ENCODE data around the gene HDAC9.
A peak's percentile ranks its signal among the peaks of the same experiment; 100 is the strongest.

The HDAC9 gene

GRCh38 chr7:18473119-18473518 lies 22.4 kb upstream of the HDAC9 start:
- Mint-ChIP-seq H3K9me3 (no peaks in the 10 kb centered on the region), H3K27ac (no peak overlapping the region), H3K4me1 (ENCODE audit: low read depth) (no peaks in the 10 kb centered on the region), H3K27me3 (no peaks in the 10 kb centered on the region), H3K36me3 (ENCODE audit: low read depth) (no peaks in the 10 kb centered on the region), H3K4me3 (no peak overlapping the region)

GRCh38 chr7:18474944-18475343 lies 20.6 kb upstream of the HDAC9 start:
- no peaks in the 10 kb centered on the region for H3K4me1 Mint-ChIP-seq (ENCODE audit: low read depth)
- H3K4me3 Mint-ChIP-seq, result no peak overlapping the region
- H3K27me3 Mint-ChIP-seq, result no peaks in the 10 kb centered on the region
- H3K36me3 Mint-ChIP-seq (ENCODE audit: low read depth), result no peaks in the 10 kb centered on the region
- H3K9me3 Mint-ChIP-seq, result no peaks in the 10 kb centered on the region
- no peak overlapping the region for H3K27ac Mint-ChIP-seq

- no peak overlapping the region for H3K4me3 Mint-ChIP-seq
- no peaks in the 10 kb centered on the region for H3K9me3 Mint-ChIP-seq
- no peaks in the 10 kb centered on the region for H3K4me1 Mint-ChIP-seq (ENCODE audit: low read depth)
- H3K27me3 Mint-ChIP-seq, result no peaks in the 10 kb centered on the region
- H3K36me3 Mint-ChIP-seq (ENCODE audit: low read depth), result no peaks in the 10 kb centered on the region
- H3K27ac Mint-ChIP-seq, result no peak overlapping the region
These were observed 20.1 kb upstream of the HDAC9 start for GRCh38 chr7:18475488-18475887.

GRCh38 chr7:18481776-18482175 lies 13.8 kb upstream of the HDAC9 start:
- H3K36me3 Mint-ChIP-seq (ENCODE audit: low read depth), result no peaks in the 10 kb centered on the region
- H3K27ac Mint-ChIP-seq, result no peak overlapping the region
- H3K4me3 Mint-ChIP-seq, result no peak overlapping the region
- H3K4me1 Mint-ChIP-seq (ENCODE audit: low read depth), result peaks cover 3% of the 10 kb centered on the region
- no peaks in the 10 kb centered on the region for H3K9me3 Mint-ChIP-seq
- no peaks in the 10 kb centered on the region for H3K27me3 Mint-ChIP-seq

- Mint-ChIP-seq H3K27ac (no peak overlapping the region), H3K4me1 (ENCODE audit: low read depth) (no peaks in the 10 kb centered on the region), H3K9me3 (no peaks in the 10 kb centered on the region), H3K4me3 (no peak overlapping the region), H3K27me3 (no peaks in the 10 kb centered on the region), H3K36me3 (ENCODE audit: low read depth) (peaks cover 3% of the 10 kb centered on the region)
These were observed 7.5 kb upstream of the HDAC9 start for GRCh38 chr7:18488049-18488448.

GRCh38 chr7:18489624-18490023 lies 5.9 kb upstream of the HDAC9 start:
- Mint-ChIP-seq H3K9me3 (no peaks in the 10 kb centered on the region), H3K27ac (no peak overlapping the region), H3K36me3 (ENCODE audit: low read depth) (peaks cover 3% of the 10 kb centered on the region), H3K27me3 (peaks cover 4% of the 10 kb centered on the region), H3K4me1 (ENCODE audit: low read depth) (peaks cover 1% of the 10 kb centered on the region), H3K4me3 (no peak overlapping the region)

- Mint-ChIP-seq H3K4me3 (no peak overlapping the region), H3K9me3 (no peaks in the 10 kb centered on the region), H3K27ac (no peak overlapping the region), H3K27me3 (peaks cover 4% of the 10 kb centered on the region), H3K4me1 (ENCODE audit: low read depth) (peaks cover 21% of the 10 kb centered on the region), H3K36me3 (ENCODE audit: low read depth) (peaks cover 3% of the 10 kb centered on the region)
These were observed 3.7 kb upstream of the HDAC9 start for GRCh38 chr7:18491871-18492270.

GRCh38 chr7:18494406-18494805 lies 1.1 kb upstream of the HDAC9 start:
- Mint-ChIP-seq H3K4me1 (ENCODE audit: low read depth) (peaks cover 25% of the 10 kb centered on the region), H3K27me3 (peaks cover 4% of the 10 kb centered on the region), H3K4me3 (no peak overlapping the region), H3K9me3 (no peaks in the 10 kb centered on the region), H3K36me3 (ENCODE audit: low read depth) (peaks cover 3% of the 10 kb centered on the region), H3K27ac (no peak overlapping the region)

- H3K4me3 Mint-ChIP-seq, result peak overlapping the region; percentile 73
- H3K27ac Mint-ChIP-seq, result peak overlapping the region; percentile 74
- peaks cover 3% of the 10 kb centered on the region for H3K36me3 Mint-ChIP-seq (ENCODE audit: low read depth)
- peaks cover 25% of the 10 kb centered on the region for H3K4me1 Mint-ChIP-seq (ENCODE audit: low read depth)
- no peaks in the 10 kb centered on the region for H3K9me3 Mint-ChIP-seq
- peaks cover 4% of the 10 kb centered on the region for H3K27me3 Mint-ChIP-seq
These were observed 634 bp upstream of the HDAC9 start for GRCh38 chr7:18494821-18495408.

GRCh38 chr7:18496341-18496700 lies 772 bp downstream of the HDAC9 start:
- Mint-ChIP-seq H3K4me3 (peak overlapping the region; percentile 73), H3K27ac (peak overlapping the region; percentile 74), H3K9me3 (no peaks in the 10 kb centered on the region), H3K4me1 (ENCODE audit: low read depth) (peaks cover 29% of the 10 kb centered on the region), H3K27me3 (peaks cover 4% of the 10 kb centered on the region), H3K36me3 (ENCODE audit: low read depth) (peaks cover 3% of the 10 kb centered on the region)

- H3K36me3 Mint-ChIP-seq (ENCODE audit: low read depth), result no peaks in the 10 kb centered on the region
- no peaks in the 10 kb centered on the region for H3K9me3 Mint-ChIP-seq
- H3K4me3 Mint-ChIP-seq, result peak overlapping the region; percentile 73
- peak overlapping the region; percentile 46 for H3K27ac Mint-ChIP-seq
- peaks cover 29% of the 10 kb centered on the region for H3K4me1 Mint-ChIP-seq (ENCODE audit: low read depth)
- peaks cover 4% of the 10 kb centered on the region for H3K27me3 Mint-ChIP-seq
These were observed 1.5 kb downstream of the HDAC9 start for GRCh38 chr7:18497082-18497481.

GRCh38 chr7:18497800-18498199 lies 2.3 kb downstream of the HDAC9 start:
- Mint-ChIP-seq H3K27ac (no peak overlapping the region), H3K9me3 (no peaks in the 10 kb centered on the region), H3K4me1 (ENCODE audit: low read depth) (peaks cover 29% of the 10 kb centered on the region), H3K4me3 (peak overlapping the region; percentile 73), H3K27me3 (peaks cover 4% of the 10 kb centered on the region), H3K36me3 (ENCODE audit: low read depth) (no peaks in the 10 kb centered on the region)

- Mint-ChIP-seq H3K4me3 (peak overlapping the region; percentile 73), H3K27me3 (peaks cover 4% of the 10 kb centered on the region), H3K9me3 (no peaks in the 10 kb centered on the region), H3K36me3 (ENCODE audit: low read depth) (no peaks in the 10 kb centered on the region), H3K4me1 (ENCODE audit: low read depth) (peaks cover 32% of the 10 kb centered on the region), H3K27ac (no peak overlapping the region)
These were observed 2.8 kb downstream of the HDAC9 start for GRCh38 chr7:18498341-18498740.

- no peak overlapping the region for H3K4me3 Mint-ChIP-seq
- H3K4me1 Mint-ChIP-seq (ENCODE audit: low read depth), result peaks cover 39% of the 10 kb centered on the region
- H3K36me3 Mint-ChIP-seq (ENCODE audit: low read depth), result no peaks in the 10 kb centered on the region
- H3K9me3 Mint-ChIP-seq, result no peaks in the 10 kb centered on the region
- no peak overlapping the region for H3K27ac Mint-ChIP-seq
- H3K27me3 Mint-ChIP-seq, result no peaks in the 10 kb centered on the region
These were observed 4.0 kb downstream of the HDAC9 start for GRCh38 chr7:18499407-18500177.

GRCh38 chr7:18503126-18503866 lies 7.7 kb downstream of the HDAC9 start:
- Mint-ChIP-seq H3K27ac (peak overlapping the region; percentile 58), H3K4me1 (ENCODE audit: low read depth) (peaks cover 29% of the 10 kb centered on the region), H3K4me3 (no peak overlapping the region)

More at GRCh38 chr7:18503126-18503866, 7.7 kb downstream of the HDAC9 start:
- Mint-ChIP-seq H3K27me3 (no peaks in the 10 kb centered on the region), H3K9me3 (no peaks in the 10 kb centered on the region), H3K36me3 (ENCODE audit: low read depth) (no peaks in the 10 kb centered on the region)

All from stimulated activated naive CD8-positive, alpha-beta T cell treated with anti-CD3 and anti-CD28 coated beads, Interleukin-15, Interleukin-2, amounts not matched to agents 100 ng/mL and 50 ng/mL, for 24 hours (primary cell).